Astrocyte of the hippocampus (primary cell): ENCODE results near the gene NTN1.
A peak's percentile ranks its signal among the peaks of the same experiment; 100 is the strongest.
"Not testable (repeated sequence)": the region's sequence is repeated elsewhere in the genome, so short reads cannot be mapped to it uniquely, and the experiment has no call there.

Source experiments
- DNase-seq: peaks from one replicate; pipeline ENCODE4 v3.0.0; 2011; ENCODE audit warnings: low read depth, low spot score

The NTN1 gene

GRCh38 chr17:9080983-9081382, 59.7 kb downstream of the NTN1 start:
- DNase-seq, result no peak

GRCh38 chr17:9086577-9086976, 65.3 kb downstream of the NTN1 start:
- DNase-seq, result no peak

- no peak for DNase-seq
Observed at GRCh38 chr17:9087921-9088320, 66.6 kb downstream of the NTN1 start.

GRCh38 chr17:9090641-9091096, 69.4 kb downstream of the NTN1 start:
- peak; percentile 45 for DNase-seq

GRCh38 chr17:9094193-9094592, 72.9 kb downstream of the NTN1 start:
- DNase-seq, result no peak

- DNase-seq, result no peak
Observed at GRCh38 chr17:9095390-9095789, 74.1 kb downstream of the NTN1 start.

GRCh38 chr17:9098242-9098825, 77.0 kb downstream of the NTN1 start:
- DNase-seq, result no peak

GRCh38 chr17:9101356-9101755, 80.0 kb downstream of the NTN1 start:
- DNase-seq, result no peak

- not testable (repeated sequence) for DNase-seq
Observed at GRCh38 chr17:9103193-9103592, 81.9 kb downstream of the NTN1 start.

GRCh38 chr17:9104370-9105041, 83.2 kb downstream of the NTN1 start:
- no peak for DNase-seq

GRCh38 chr17:9105068-9105868, 84.0 kb downstream of the NTN1 start:
- DNase-seq, result no peak

- not testable (repeated sequence) for DNase-seq
Observed at GRCh38 chr17:9106278-9106677, 85.0 kb downstream of the NTN1 start.

GRCh38 chr17:9107527-9107926, 86.2 kb downstream of the NTN1 start:
- no peak for DNase-seq

- DNase-seq, result no peak
Observed at GRCh38 chr17:9108146-9108545, 86.8 kb downstream of the NTN1 start.

- no peak for DNase-seq
Observed at GRCh38 chr17:9109933-9110332, 88.6 kb downstream of the NTN1 start.

- DNase-seq, result no peak
Observed at GRCh38 chr17:9110501-9110900, 89.2 kb downstream of the NTN1 start.

- DNase-seq, result peak; percentile 77
Observed at GRCh38 chr17:9115214-9116191, 94.2 kb downstream of the NTN1 start.

GRCh38 chr17:9116311-9116835, 95.1 kb downstream of the NTN1 start:
- no peak for DNase-seq

GRCh38 chr17:9116861-9117568, 95.7 kb downstream of the NTN1 start:
- DNase-seq, result no peak

GRCh38 chr17:9120471-9120870, 99.2 kb downstream of the NTN1 start:
- DNase-seq, result no peak
